K562 treated with DMSO at 1 percent for 48 hours (cell line): Measurements from ENCODE around the gene UBN1. TPM values are rescaled to one million over a fixed set of nuclear protein-coding genes. Genes with fewer than 3 reads are reported as not detected.

Experiments
- total RNA-seq: library from RNA; unstranded; fragments of 300-600 nt; gene quantifications from 2 replicates; pipeline ENCODE4 v1.2.3, GENCODE V29; 2022; ENCODE audit warnings: low replicate concordance; ENCODE audit errors: extremely low read depth

The UBN1 gene, protein sequence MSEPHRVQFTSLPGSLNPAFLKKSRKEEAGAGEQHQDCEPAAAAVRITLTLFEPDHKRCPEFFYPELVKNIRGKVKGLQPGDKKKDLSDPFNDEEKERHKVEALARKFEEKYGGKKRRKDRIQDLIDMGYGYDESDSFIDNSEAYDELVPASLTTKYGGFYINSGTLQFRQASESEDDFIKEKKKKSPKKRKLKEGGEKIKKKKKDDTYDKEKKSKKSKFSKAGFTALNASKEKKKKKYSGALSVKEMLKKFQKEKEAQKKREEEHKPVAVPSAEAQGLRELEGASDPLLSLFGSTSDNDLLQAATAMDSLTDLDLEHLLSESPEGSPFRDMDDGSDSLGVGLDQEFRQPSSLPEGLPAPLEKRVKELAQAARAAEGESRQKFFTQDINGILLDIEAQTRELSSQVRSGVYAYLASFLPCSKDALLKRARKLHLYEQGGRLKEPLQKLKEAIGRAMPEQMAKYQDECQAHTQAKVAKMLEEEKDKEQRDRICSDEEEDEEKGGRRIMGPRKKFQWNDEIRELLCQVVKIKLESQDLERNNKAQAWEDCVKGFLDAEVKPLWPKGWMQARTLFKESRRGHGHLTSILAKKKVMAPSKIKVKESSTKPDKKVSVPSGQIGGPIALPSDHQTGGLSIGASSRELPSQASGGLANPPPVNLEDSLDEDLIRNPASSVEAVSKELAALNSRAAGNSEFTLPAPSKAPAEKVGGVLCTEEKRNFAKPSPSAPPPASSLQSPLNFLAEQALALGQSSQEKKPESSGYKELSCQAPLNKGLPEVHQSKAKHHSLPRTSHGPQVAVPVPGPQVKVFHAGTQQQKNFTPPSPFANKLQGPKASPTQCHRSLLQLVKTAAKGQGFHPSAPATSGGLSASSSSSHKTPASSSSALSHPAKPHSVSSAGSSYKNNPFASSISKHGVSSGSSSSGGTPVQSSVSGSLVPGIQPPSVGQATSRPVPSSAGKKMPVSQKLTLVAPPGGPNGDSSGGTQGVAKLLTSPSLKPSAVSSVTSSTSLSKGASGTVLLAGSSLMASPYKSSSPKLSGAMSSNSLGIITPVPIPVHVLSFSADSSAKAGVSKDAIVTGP (N-terminal part only)
- total RNA-seq, result not detected in 2 replicates

DNA sequence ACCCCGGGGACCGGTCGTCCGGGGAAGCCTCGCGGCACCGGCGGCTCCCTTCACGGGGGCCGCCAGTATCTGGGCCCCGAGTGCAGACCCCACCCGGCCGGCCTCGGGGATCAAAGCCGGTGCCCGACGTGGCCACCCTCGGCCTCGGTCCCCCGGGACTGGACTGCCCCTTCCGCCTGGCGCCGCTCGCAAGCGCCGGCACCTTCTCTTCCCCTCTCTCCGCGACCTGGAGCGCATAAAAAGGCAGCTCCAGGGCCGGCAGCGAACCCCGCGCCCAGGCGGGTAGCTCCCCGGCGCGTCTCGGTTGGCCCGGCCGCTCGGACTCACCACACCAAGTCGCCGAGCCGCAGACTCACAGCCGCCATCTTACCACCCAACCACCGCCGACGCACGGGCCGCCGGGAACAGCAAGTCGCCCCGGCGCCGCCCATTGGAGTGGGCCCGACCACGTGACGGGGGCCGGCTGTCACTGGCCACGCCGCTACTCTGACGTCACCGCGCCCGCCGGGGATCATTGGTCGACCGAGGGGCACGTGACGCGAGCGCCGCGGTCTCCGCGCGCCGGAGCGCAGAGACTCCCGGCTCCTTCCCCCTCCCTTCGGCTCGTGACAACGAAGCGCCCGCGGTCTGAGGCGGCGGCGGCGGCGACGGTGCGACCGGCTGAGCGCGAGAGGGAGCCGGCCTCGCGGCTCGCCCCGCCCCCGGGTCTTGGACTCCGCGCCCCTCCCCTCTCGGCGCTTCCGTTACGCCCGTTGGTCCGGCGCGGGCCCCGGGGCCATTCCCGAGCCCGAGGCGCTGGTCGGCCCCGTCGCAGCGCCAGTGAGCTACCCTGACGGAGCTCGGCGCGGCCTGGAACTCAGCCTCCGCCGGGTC lies at the start of gene UBN1, which contains the start of gene GLYR1:
TSS of gene UBN1 (plus strand) at position 581 of the 873 bp plus-strand sequence. CDS start 5,437 bp downstream, outside the sequence.
TSS of gene GLYR1 (minus strand) at position 388 of the 873 bp plus-strand sequence. CDS start at position 365, 23 bp downstream.

DNA sequence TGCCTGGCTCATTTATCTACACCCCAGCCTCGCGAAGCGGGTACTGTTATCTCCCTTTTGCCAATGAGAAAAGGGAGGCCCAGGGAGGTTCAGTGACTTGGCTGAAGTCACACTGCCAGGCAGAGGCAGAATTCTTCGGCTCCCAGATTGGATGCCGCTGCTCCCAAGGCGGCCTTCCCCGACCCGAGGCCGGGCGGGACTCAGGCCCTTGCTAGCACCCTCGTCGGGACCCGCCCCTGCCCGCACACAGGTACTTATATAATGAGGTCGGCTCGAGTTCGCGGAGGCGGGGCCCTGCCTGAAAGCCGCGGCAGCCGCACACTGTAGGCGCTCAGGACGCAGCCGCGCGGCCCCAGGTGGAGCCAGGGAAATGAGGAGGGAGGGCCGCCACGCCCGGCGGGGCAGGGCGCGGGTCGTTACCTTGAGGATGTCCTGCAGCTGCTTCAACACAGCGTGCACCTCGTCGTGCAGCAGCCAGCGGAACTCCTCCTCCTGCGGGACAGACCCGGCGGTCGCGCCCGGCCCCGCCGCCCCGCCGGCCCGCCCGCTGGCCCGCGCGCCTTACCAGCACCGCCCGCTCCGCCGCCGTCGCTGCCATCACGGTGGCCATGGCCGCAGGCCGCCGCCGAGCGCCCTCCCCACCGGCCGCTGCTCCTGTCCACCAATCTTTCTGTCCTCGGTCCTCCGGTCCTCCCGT lies 45.2 kb upstream of the UBN1 start, which contains the start of gene ROGDI:
TSS of gene ROGDI (minus strand) at position 672 of the 697 bp plus-strand sequence. CDS start at position 610, 62 bp downstream.

Other genes starting within 250 kb of the UBN1 start
- gene UBALD1, start 232.6 kb upstream of the UBN1 start, total RNA-seq, result not detected in 2 replicates
- gene MGRN1, start 222.7 kb upstream of the UBN1 start, total RNA-seq, result not detected in 2 replicates
- not detected in 2 replicates for gene NUDT16L1, start 153.9 kb upstream of the UBN1 start, total RNA-seq
- not detected in 2 replicates for gene ANKS3, start 113.2 kb upstream of the UBN1 start, total RNA-seq
- not detected in 2 replicates for gene DNAAF8, start 112.9 kb upstream of the UBN1 start, total RNA-seq
- gene ZNF500, start 80.3 kb upstream of the UBN1 start, total RNA-seq, result not detected in 2 replicates
- gene SEPTIN12, start 59.1 kb upstream of the UBN1 start, total RNA-seq, result not detected in 2 replicates
- gene SMIM22, start 52.1 kb upstream of the UBN1 start, total RNA-seq, result not detected in 2 replicates
- not detected in 2 replicates for gene ROGDI, start 44.8 kb upstream of the UBN1 start, total RNA-seq
- gene GLYR1, start 193 bp upstream of the UBN1 start, total RNA-seq, result not detected in 2 replicates
- gene PPL, start 89.7 kb downstream of the UBN1 start, total RNA-seq, result not detected in 2 replicates
- not detected in 2 replicates for gene SEC14L5, start 110.8 kb downstream of the UBN1 start, total RNA-seq
- gene NAGPA, start 186.5 kb downstream of the UBN1 start, total RNA-seq, result not detected in 2 replicates
- gene C16orf89, start 218.5 kb downstream of the UBN1 start, total RNA-seq, result not detected in 2 replicates
- not detected in 2 replicates for gene ALG1, start 224.4 kb downstream of the UBN1 start, total RNA-seq